HepG2 (cell line): ENCODE results near the gene H1-8. TPM values are rescaled to one million over a fixed set of nuclear protein-coding genes. Genes with fewer than 3 reads are reported as not detected.

Experiments
- ELF4 ChIP-seq: sonication (generic); formaldehyde crosslinking; IDR thresholded peaks from 2 replicates; pipeline ENCODE4 v1.5.0; 2020; ENCODE audit warnings: missing genetic modification reagents, mild to moderate bottlenecking, moderate library complexity, borderline replicate concordance
- HHEX ChIP-seq: IDR thresholded peaks from 2 replicates; pipeline ENCODE4 v1.6.1; 2016; ENCODE audit warnings: control low read depth
- HNF4G ChIP-seq, 2 experiments: sonication (generic) in 1 of 2; formaldehyde crosslinking in 1 of 2; IDR thresholded peaks; 2 replicates each; pipeline versions ENCODE4 v1.4.0 to v1.6.1; 2011 to 2020; ENCODE audit warnings: borderline replicate concordance in 2 of 2, low read depth in 2 of 2, mild to moderate bottlenecking in 2 of 2, low read length in 1 of 2, missing genetic modification reagents in 1 of 2, moderate library complexity in 1 of 2
- MBD4 ChIP-seq: IDR thresholded peaks from 2 replicates; pipeline ENCODE4 v1.6.1; 2012; ENCODE audit warnings: low read length, inconsistent platforms, borderline replicate concordance
- MEIS1 ChIP-seq: sonication (generic); formaldehyde crosslinking; IDR thresholded peaks from 2 replicates; pipeline ENCODE4 v1.9.0; 2021; ENCODE audit warnings: mild to moderate bottlenecking, missing genetic modification reagents, moderate library complexity, borderline replicate concordance
- MLLT10 ChIP-seq: sonication (generic); formaldehyde crosslinking; IDR thresholded peaks from 2 replicates; pipeline ENCODE4 v1.4.0; 2020; ENCODE audit warnings: missing genetic modification reagents
- NRL ChIP-seq: sonication (generic); formaldehyde crosslinking; IDR thresholded peaks from 2 replicates; pipeline ENCODE4 v1.5.0; 2020; ENCODE audit warnings: missing genetic modification reagents, mild to moderate bottlenecking, moderate library complexity, borderline replicate concordance
- RFX1 ChIP-seq: fragments of 450-650 bp; IDR thresholded peaks from 2 replicates; pipeline ENCODE4 v1.6.1; 2017
- SMAD3 ChIP-seq: sonication (generic); formaldehyde crosslinking; IDR thresholded peaks from 2 replicates; pipeline ENCODE4 v1.4.0; 2020; ENCODE audit warnings: missing genetic modification reagents
- SOX13 ChIP-seq, 3 experiments: fragments of 450-650 bp in 1 of 3; sonication (generic) in 1 of 3; formaldehyde crosslinking in 1 of 3; IDR thresholded peaks in 2 of 3; conservative IDR thresholded peaks in 1 of 3; 2 replicates each; pipeline versions ENCODE4 v1.5.0 to v1.6.1; 2016 to 2020; ENCODE audit warnings: antibody characterized with exemption in 1 of 3, mild to moderate bottlenecking in 1 of 3, missing compliant biosample characterization in 1 of 3, missing genetic modification reagents in 1 of 3, moderate library complexity in 1 of 3
- ZNF350 ChIP-seq: sonication (generic); formaldehyde crosslinking; IDR thresholded peaks from 2 replicates; pipeline ENCODE4 v1.4.0; 2020; ENCODE audit warnings: mild to moderate bottlenecking, low read depth, missing genetic modification reagents, borderline replicate concordance
- ZNF615 ChIP-seq: sonication (generic); formaldehyde crosslinking; IDR thresholded peaks from 2 replicates; pipeline ENCODE4 v1.5.0; 2020; ENCODE audit warnings: mild to moderate bottlenecking, missing genetic modification reagents, borderline replicate concordance
- ZNF761 ChIP-seq: sonication (generic); formaldehyde crosslinking; conservative IDR thresholded peaks from 2 replicates; pipeline ENCODE4 v1.4.0; 2020; ENCODE audit warnings: mild to moderate bottlenecking, missing genetic modification reagents
- ZNF775 ChIP-seq: sonication (generic); formaldehyde crosslinking; IDR thresholded peaks from 2 replicates; pipeline ENCODE4 v1.4.0; 2020; ENCODE audit warnings: missing genetic modification reagents, mild to moderate bottlenecking, moderate library complexity, borderline replicate concordance
- ZSCAN12 ChIP-seq: sonication (generic); formaldehyde crosslinking; IDR thresholded peaks from 2 replicates; pipeline ENCODE4 v1.9.0; 2021; ENCODE audit warnings: mild to moderate bottlenecking, missing genetic modification reagents
- polyA plus RNA-seq, 8 experiments: library from polyadenylated mRNA; depleted of rRNA in 3 of 8; stranded (reverse) in 7 of 8; unstranded in 1 of 8; fragments of >200 nt; fragmentation: Illumina TruSeq in 4 of 8; extraction: Trizol in 4 of 8; gene quantifications; 2 replicates each; pipeline versions ENCODE4 v1.2.1 to v1.2.3, GENCODE V29; 2011 to 2016; ENCODE audit warnings: low read depth in 4 of 8, missing spikeins in 1 of 8, mixed read lengths in 1 of 8; ENCODE audit not compliant: insufficient read depth in 1 of 8
- total RNA-seq, 5 experiments: library from RNA; depleted of rRNA; stranded (reverse); fragments of >200 nt; fragmentation: Illumina TruSeq; extraction: Trizol; gene quantifications; 2 replicates each; pipeline ENCODE4 v1.2.3, GENCODE V29; 2016; ENCODE audit warnings: low read depth in 1 of 5
- TF ChIP-seq, protein P1 (sequence below): sonication (generic); formaldehyde crosslinking; IDR thresholded peaks from 2 replicates; pipeline ENCODE4 v1.4.0; 2020; ENCODE audit warnings: missing genetic modification reagents, borderline replicate concordance
- TF ChIP-seq, protein P2 (sequence below): sonication (generic); formaldehyde crosslinking; IDR thresholded peaks from 2 replicates; pipeline ENCODE4 v1.4.0; 2020; ENCODE audit warnings: missing genetic modification reagents
- TF ChIP-seq, protein P3 (sequence below): sonication (generic); formaldehyde crosslinking; IDR thresholded peaks from 2 replicates; pipeline ENCODE4 v1.5.0; 2020; ENCODE audit warnings: mild to moderate bottlenecking, missing genetic modification reagents
- TF ChIP-seq, protein P4 (sequence below): sonication (generic); formaldehyde crosslinking; IDR thresholded peaks from 2 replicates; pipeline ENCODE4 v1.8.1; 2023; ENCODE audit warnings: mild to moderate bottlenecking, moderate library complexity, missing genetic modification reagents
- TF ChIP-seq, protein P5 (sequence below): sonication (generic); formaldehyde crosslinking; IDR thresholded peaks from 2 replicates; pipeline ENCODE4 v1.5.0; 2020; ENCODE audit warnings: missing genetic modification reagents

Gene H1-8
- total and polyA plus RNA-seq, 2 of the 13 experiments (the other 11 are each of a cell fraction or from before 2014, with no cell fraction given) = 0.08 TPM; not detected in 1

DNA sequence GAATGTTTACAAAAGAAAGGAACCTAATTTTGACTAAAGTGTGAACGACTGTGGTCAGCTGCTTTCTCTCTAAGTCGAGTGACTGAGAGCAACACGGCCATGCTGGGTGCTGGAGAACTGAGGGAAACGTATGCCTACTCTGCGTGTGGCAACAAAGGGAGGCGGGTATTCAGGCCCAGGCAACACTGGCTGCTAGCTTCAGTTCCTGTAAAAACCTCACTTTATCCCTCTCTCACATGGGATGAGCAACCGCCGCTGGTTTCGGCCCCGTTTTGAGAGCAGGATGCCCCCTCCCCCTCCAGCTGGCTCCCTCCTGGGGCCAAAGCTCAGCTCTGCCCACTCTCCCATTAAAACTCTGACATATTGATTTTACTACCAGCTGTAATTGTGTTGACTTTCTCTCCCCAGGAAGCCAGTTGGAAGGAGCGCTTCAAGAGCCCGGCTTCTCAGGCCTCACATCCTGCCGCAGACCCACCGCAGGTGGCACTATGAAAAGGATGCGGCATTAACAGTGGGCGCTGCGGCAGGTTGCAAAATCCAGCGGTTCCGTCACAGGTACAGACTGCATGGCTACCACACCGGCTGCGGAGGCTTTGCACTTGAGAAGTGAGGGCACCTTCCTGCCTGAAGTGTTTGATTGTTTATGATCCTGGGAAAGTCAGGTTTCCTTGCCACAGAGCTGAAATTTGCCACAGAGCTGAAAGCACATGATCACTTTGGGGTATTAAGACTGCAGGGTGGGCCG, 50.8 kb downstream of the H1-8 start (continued):
- TF ChIP-seq, protein P1, sequence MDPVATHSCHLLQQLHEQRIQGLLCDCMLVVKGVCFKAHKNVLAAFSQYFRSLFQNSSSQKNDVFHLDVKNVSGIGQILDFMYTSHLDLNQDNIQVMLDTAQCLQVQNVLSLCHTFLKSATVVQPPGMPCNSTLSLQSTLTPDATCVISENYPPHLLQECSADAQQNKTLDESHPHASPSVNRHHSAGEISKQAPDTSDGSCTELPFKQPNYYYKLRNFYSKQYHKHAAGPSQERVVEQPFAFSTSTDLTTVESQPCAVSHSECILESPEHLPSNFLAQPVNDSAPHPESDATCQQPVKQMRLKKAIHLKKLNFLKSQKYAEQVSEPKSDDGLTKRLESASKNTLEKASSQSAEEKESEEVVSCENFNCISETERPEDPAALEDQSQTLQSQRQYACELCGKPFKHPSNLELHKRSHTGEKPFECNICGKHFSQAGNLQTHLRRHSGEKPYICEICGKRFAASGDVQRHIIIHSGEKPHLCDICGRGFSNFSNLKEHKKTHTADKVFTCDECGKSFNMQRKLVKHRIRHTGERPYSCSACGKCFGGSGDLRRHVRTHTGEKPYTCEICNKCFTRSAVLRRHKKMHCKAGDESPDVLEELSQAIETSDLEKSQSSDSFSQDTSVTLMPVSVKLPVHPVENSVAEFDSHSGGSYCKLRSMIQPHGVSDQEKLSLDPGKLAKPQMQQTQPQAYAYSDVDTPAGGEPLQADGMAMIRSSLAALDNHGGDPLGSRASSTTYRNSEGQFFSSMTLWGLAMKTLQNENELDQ (CRISPR knock-in tag) = no peak
- no peak for TF ChIP-seq MLLT10
- no peak for TF ChIP-seq ZNF615 (CRISPR knock-in tag)
- TF ChIP-seq, protein P2, sequence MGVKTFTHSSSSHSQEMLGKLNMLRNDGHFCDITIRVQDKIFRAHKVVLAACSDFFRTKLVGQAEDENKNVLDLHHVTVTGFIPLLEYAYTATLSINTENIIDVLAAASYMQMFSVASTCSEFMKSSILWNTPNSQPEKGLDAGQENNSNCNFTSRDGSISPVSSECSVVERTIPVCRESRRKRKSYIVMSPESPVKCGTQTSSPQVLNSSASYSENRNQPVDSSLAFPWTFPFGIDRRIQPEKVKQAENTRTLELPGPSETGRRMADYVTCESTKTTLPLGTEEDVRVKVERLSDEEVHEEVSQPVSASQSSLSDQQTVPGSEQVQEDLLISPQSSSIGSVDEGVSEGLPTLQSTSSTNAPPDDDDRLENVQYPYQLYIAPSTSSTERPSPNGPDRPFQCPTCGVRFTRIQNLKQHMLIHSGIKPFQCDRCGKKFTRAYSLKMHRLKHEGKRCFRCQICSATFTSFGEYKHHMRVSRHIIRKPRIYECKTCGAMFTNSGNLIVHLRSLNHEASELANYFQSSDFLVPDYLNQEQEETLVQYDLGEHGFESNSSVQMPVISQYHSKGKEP = no peak
- TF ChIP-seq SMAD3 (CRISPR knock-in tag) = peak; percentile 71; the same call in 1 of the 2 replicates
- no peak for TF ChIP-seq ZNF775 (CRISPR knock-in tag)
- TF ChIP-seq ZNF761 (CRISPR knock-in tag) = no peak
- TF ChIP-seq MBD4 = no peak
- no peak for TF ChIP-seq HHEX (CRISPR knock-in tag)
- TF ChIP-seq, protein P3, sequence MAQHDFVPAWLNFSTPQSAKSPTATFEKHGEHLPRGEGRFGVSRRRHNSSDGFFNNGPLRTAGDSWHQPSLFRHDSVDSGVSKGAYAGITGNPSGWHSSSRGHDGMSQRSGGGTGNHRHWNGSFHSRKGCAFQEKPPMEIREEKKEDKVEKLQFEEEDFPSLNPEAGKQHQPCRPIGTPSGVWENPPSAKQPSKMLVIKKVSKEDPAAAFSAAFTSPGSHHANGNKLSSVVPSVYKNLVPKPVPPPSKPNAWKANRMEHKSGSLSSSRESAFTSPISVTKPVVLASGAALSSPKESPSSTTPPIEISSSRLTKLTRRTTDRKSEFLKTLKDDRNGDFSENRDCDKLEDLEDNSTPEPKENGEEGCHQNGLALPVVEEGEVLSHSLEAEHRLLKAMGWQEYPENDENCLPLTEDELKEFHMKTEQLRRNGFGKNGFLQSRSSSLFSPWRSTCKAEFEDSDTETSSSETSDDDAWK (CRISPR knock-in tag) = no peak
- TF ChIP-seq NRL = peak; percentile 65; the same call in 1 of the 2 replicates
- peak; percentile 86 for TF ChIP-seq HNF4G (IDR thresholded peaks at IDR 0.05; ENCODE audit: borderline replicate concordance, low read depth, low read length)
- peak; percentile 70; the same call in 1 of the 2 replicates for TF ChIP-seq HNF4G (CRISPR knock-in tag; IDR thresholded peaks at IDR 0.05; ENCODE audit: borderline replicate concordance, low read depth)
- 0 out of 2 replicates have a peak, but pooled peaks have one; percentile 3 for TF ChIP-seq MEIS1 (CRISPR knock-in tag)
- TF ChIP-seq, protein P4, sequence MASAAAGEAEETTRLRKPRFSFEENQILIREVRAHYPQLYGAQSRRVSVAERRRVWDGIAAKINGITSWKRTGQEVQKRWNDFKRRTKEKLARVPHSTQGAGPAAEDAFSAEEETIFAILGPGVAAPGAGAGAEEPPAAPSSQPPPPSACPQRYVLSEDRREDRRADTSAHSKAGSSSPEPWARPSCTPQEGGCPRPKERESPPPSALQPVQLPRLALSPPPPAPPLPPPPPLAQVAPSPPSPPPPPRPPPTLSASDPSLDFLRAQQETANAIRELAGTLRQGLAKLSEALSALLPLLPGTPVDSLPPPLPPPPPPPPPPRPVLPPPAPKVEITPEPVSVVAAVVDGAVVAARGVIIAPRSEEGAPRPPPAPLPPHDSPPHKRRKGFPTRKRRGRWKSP = peak; percentile 62
- TF ChIP-seq ZSCAN12 (CRISPR knock-in tag) = no peak
- TF ChIP-seq ZNF350 = peak; percentile 56; the same call in 1 of the 2 replicates
- TF ChIP-seq ELF4 (CRISPR knock-in tag) = no peak
- no peak for TF ChIP-seq RFX1
- peak; percentile 49; the same call in 1 of the 2 replicates for TF ChIP-seq SOX13 (IDR thresholded peaks at IDR 0.05)
- TF ChIP-seq SOX13 (CRISPR knock-in tag; conservative IDR thresholded peaks at IDR 0.05 in 1 of 2, IDR thresholded peaks at IDR 0.05 in 1 of 2) = peak in 1 of 2 experiments; percentile 66; a peak in 2 of 4 replicates
- TF ChIP-seq, protein P5, sequence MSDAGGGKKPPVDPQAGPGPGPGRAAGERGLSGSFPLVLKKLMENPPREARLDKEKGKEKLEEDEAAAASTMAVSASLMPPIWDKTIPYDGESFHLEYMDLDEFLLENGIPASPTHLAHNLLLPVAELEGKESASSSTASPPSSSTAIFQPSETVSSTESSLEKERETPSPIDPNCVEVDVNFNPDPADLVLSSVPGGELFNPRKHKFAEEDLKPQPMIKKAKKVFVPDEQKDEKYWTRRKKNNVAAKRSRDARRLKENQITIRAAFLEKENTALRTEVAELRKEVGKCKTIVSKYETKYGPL (CRISPR knock-in tag) = no peak
